Ovary (tissue), 9 donors: ENCODE results near the gene SH2D4B. TPM values are rescaled to one million over a fixed set of nuclear protein-coding genes. Genes with fewer than 3 reads are reported as not detected.

Experiments
- DNase-seq, 5 donors: peaks; one replicate each; pipeline ENCODE4 v3.0.0-alpha.2; 2019 to 2020
- H3K27ac ChIP-seq, 2 donors: fragments of 200-600 bp; one replicate each; pipeline versions ENCODE4 v1.5.1 to v1.8.0; 2019 to 2022
- H3K27me3 ChIP-seq: fragments of 200-600 bp; one replicate; pipeline ENCODE4 v1.8.0; 2022
- H3K36me3 ChIP-seq: fragments of 200-600 bp; sonication (generic); one replicate; pipeline ENCODE4 v1.5.1; 2019
- H3K4me1 ChIP-seq: one replicate; pipeline ENCODE4 v1.8.1; 2013; ENCODE audit warnings: mild to moderate bottlenecking, moderate library complexity; ENCODE audit not compliant: insufficient read depth
- H3K4me3 ChIP-seq: fragments of 200-600 bp; sonication (generic); one replicate; pipeline ENCODE4 v1.5.1; 2017
- H3K9me3 ChIP-seq, 2 donors: fragments of 200-600 bp in 1 of 2; sonication (generic) in 1 of 2; one replicate each; pipeline versions ENCODE4 v1.5.1 to v1.8.1; 2013 to 2019; ENCODE audit warnings: mild to moderate bottlenecking in 1 of 2, moderate library complexity in 1 of 2
- CTCF ChIP-seq, 3 donors: fragments of 450-650 bp in 2 of 3; fragments of 200-600 bp in 1 of 3; IDR thresholded peaks; one replicate each; pipeline versions ENCODE4 v1.5.1 to v1.8.0; 2016 to 2022; ENCODE audit warnings: antibody characterized with exemption in 3 of 3, mild to moderate bottlenecking in 1 of 3
- EP300 ChIP-seq: sonication (generic); formaldehyde crosslinking; IDR thresholded peaks from one replicate; pipeline ENCODE4 v1.6.1; 2017; ENCODE audit warnings: antibody characterized with exemption
- POLR2A ChIP-seq: fragments of 450-650 bp; IDR thresholded peaks from one replicate; pipeline ENCODE4 v1.6.1; 2017; ENCODE audit warnings: antibody characterized with exemption, mild to moderate bottlenecking, moderate library complexity
- WGBS, 3 donors: extraction: QIAGEN DNeasy Blood & Tissue Kit in 1 of 3; methylation state at CpG; one replicate each; pipeline versions ENCODE4 v1.1.5 to v1.1.7; 2013 to 2017; 5-methylcytosine and 5-hydroxymethylcytosine counted together
- intact Hi-C, 4 donors: fragments of 100-400 bp; cut with DNase I; formaldehyde crosslinking; loops; one replicate each; pipeline versions ENCODE4 v1.11.0 to v1.15.1; 2022 to 2023
- polyA plus RNA-seq, 2 donors: library from polyadenylated mRNA; stranded (reverse); fragments of 200-250 nt in 1 of 2; fragments of 350-450 nt in 1 of 2; fragmentation: Illumina TruSeq in 1 of 2; extraction: RNeasy Lipid Tissue Mini Kit (QIAGEN cat#74804) in 1 of 2; gene quantifications; one replicate each; pipeline ENCODE4 v1.2.3, GENCODE V29; 2013 to 2014
- total RNA-seq, 7 donors: library from RNA; depleted of rRNA in 2 of 7; stranded (reverse); fragments of >200 nt in 2 of 7; fragmentation: NEBNext Ultra II Directional in 3 of 7; extraction: Animal tissue kit (Norgen Biotek cat#: 25700) in 3 of 7; gene quantifications; one replicate each; pipeline versions ENCODE4 v1.1.0 to v1.2.4, GENCODE V29; 2016 to 2023
- donor health status: DM: no; HTN: no; CAD: no; lungs with moderate emphysema.
- donor health status: DM: no; HTN: no; CAD: no.
- donor health status: Bipolar disorder and iron deficiency.
- donor health status: DM: yes; HTN: yes; CAD: no.
- donor health status: DM: no; HTN: no; CAD: no.
- donor health status: DM: yes; HTN: yes; CAD: no.

Gene SH2D4B
- total and polyA plus RNA-seq, 9 donors: 0.05 to 0.53 (median 0.10) TPM; not detected in 5

GRCh38 chr10:80526742-80527141, 11.0 kb upstream of the SH2D4B start:
- no peak overlapping the region for H3K4me3 ChIP-seq
- DNase-seq: no peak
- H3K27ac ChIP-seq: no peak overlapping the region
- no peaks in the 10 kb centered on the region for H3K9me3 ChIP-seq
- H3K27me3 ChIP-seq: no peaks in the 10 kb centered on the region
- TF ChIP-seq EP300 (no peak), POLR2A (no peak), CTCF (IDR thresholded peaks at IDR 0.05) (no peak)
- no peaks in the 10 kb centered on the region for H3K36me3 ChIP-seq
- intact Hi-C loops: no loop called here
- WGBS, 3 donors: 56 to 64% (median 59%) methylated on average over 6 of the region's 6 CpGs
- no peaks in the 10 kb centered on the region for H3K4me1 ChIP-seq

- no peak for DNase-seq
- H3K4me3 ChIP-seq: no peak overlapping the region
- H3K4me1 ChIP-seq: no peaks in the 10 kb centered on the region
- H3K27ac ChIP-seq: no peak overlapping the region
- no peaks in the 10 kb centered on the region for H3K9me3 ChIP-seq
- H3K27me3 ChIP-seq: no peaks in the 10 kb centered on the region
- 87 to 97% (median 97%) methylated on average over 2 of the region's 2 CpGs for WGBS, 3 donors
- intact Hi-C loops: no loop called here
- TF ChIP-seq POLR2A (no peak), CTCF (IDR thresholded peaks at IDR 0.05) (no peak), EP300 (no peak)
- no peaks in the 10 kb centered on the region for H3K36me3 ChIP-seq
Measured at GRCh38 chr10:80528185-80528700, 9.5 kb upstream of the SH2D4B start.

GRCh38 chr10:80528901-80529300, 8.8 kb upstream of the SH2D4B start:
- DNase-seq: no peak
- no peaks in the 10 kb centered on the region for H3K9me3 ChIP-seq
- intact Hi-C loops: no loop called here
- H3K4me3 ChIP-seq: no peak overlapping the region
- no peaks in the 10 kb centered on the region for H3K27me3 ChIP-seq
- H3K36me3 ChIP-seq: no peaks in the 10 kb centered on the region
- TF ChIP-seq EP300 (no peak), CTCF (IDR thresholded peaks at IDR 0.05) (no peak), POLR2A (no peak)
- H3K4me1 ChIP-seq: no peaks in the 10 kb centered on the region
- WGBS, 3 donors: 66 to 75% (median 70%) methylated on average over 6 of the region's 6 CpGs
- no peak overlapping the region for H3K27ac ChIP-seq

GRCh38 chr10:80529604-80530003, 8.1 kb upstream of the SH2D4B start:
- Histone ChIP-seq H3K4me3 (no peak overlapping the region), H3K27ac (no peak overlapping the region), H3K9me3 (no peaks in the 10 kb centered on the region), H3K27me3 (no peaks in the 10 kb centered on the region), H3K36me3 (no peaks in the 10 kb centered on the region), H3K4me1 (no peaks in the 10 kb centered on the region)
- intact Hi-C loops: no loop called here
- WGBS, 3 donors: 62 to 71% (median 67%) methylated on average over 12 of the region's 12 CpGs
- TF ChIP-seq POLR2A (no peak), CTCF (IDR thresholded peaks at IDR 0.05) (no peak), EP300 (no peak)
- no peak for DNase-seq
